Mesodermal cell (in vitro differentiated cells): ENCODE data around the gene DUSP8.
"Not testable (repeated sequence)": the region's sequence is repeated elsewhere in the genome, so short reads cannot be mapped to it uniquely, and the experiment has no call there.

Experiments used
- H3K27ac ChIP-seq: 2 replicates; pipeline ENCODE4 v1.7.0; 2013; ENCODE audit warnings: mild to moderate bottlenecking, low read depth, low read length, moderate library complexity; ENCODE audit not compliant: severe bottlenecking
- H3K36me3 ChIP-seq: 2 replicates; pipeline ENCODE4 v1.7.1; 2013; ENCODE audit warnings: mild to moderate bottlenecking, low read length, moderate library complexity; ENCODE audit not compliant: control insufficient read depth, insufficient read depth
- H3K4me1 ChIP-seq: one replicate; pipeline ENCODE4 v1.7.1; 2013; ENCODE audit warnings: mild to moderate bottlenecking, low read length; ENCODE audit not compliant: insufficient read depth, control insufficient read depth, poor library complexity, severe bottlenecking
- H3K4me3 ChIP-seq: 2 replicates; pipeline ENCODE4 v1.7.0; 2013; ENCODE audit warnings: low read length, control low read depth, mild to moderate bottlenecking; ENCODE audit not compliant: insufficient read depth, poor library complexity, severe bottlenecking; ENCODE audit errors: extremely low read depth
- H3K9me3 ChIP-seq: 2 replicates; pipeline ENCODE4 v1.7.1; 2013; ENCODE audit warnings: mild to moderate bottlenecking, low read length, moderate library complexity; ENCODE audit not compliant: control insufficient read depth
- WGBS, 2 experiments: methylation state at CpG; one replicate each; pipeline ENCODE4 v1.1.5; 2013; ENCODE audit warnings: missing lambda C conversion rate in 2 of 2; ENCODE audit not compliant: insufficient coverage in 2 of 2; 5-methylcytosine and 5-hydroxymethylcytosine counted together

DUSP8 gene

DNA sequence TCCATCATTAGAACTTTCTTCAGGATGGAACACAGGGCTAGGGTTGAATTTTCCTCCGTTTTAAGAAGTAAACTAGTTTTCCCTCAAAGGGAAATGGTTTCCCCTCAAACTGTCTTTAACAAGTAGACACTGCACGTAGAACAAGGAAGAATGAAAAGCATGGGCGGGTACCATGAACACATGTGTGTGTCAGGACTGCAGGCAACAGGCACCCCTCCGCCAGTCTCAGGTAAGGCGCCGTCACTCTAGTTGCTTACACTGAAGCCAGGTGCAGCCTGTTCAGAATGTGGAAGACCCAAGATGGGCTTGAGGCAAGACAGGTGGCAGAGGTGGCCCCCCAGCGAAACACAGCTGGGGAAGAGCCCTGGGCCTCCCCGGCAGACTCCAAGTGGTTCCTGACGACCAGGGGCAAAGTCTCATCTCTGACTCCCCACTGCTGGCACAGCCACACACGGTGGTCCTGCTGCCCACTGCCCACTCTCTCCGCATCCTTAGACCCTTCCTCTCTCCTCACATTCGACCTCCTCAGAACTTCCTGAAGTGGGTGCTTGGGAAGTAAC lies 60.1 kb downstream of the DUSP8 start:
- 89 to 91% methylated on average over 10 to 11 of the region's 12 CpGs for WGBS, 2 experiments
- no peak overlapping the region for H3K4me3 ChIP-seq
- no peaks in the 10 kb centered on the region for H3K36me3 ChIP-seq
- no peak overlapping the region for H3K27ac ChIP-seq
- no peaks in the 10 kb centered on the region for H3K9me3 ChIP-seq
- peaks cover 9% of the 10 kb centered on the region for H3K4me1 ChIP-seq

DNA sequence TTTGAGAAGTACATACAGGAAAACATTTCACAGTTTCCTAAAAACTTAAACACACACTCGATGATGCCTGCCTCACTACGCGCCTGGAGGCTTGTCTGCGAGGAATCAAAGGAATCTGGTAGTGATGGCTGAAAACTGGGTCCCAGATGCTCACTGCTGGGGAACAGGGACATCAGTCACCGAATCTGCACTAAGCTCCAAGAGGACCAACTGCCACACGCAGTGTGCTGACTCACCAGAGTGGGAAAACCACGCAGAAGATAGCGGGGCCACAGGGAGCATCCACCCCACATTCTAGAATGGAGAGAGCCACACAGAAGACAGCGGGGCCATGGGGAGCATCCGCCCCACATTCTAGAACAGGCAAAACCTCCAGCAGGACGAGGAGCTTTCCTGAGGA lies 61.1 kb downstream of the DUSP8 start:
- H3K4me1 ChIP-seq: peaks cover 9% of the 10 kb centered on the region
- 74 to 76% methylated on average over 8 to 10 of the region's 11 CpGs for WGBS, 2 experiments
- H3K36me3 ChIP-seq: no peaks in the 10 kb centered on the region
- peak overlapping the region; percentile 23 for H3K27ac ChIP-seq
- H3K9me3 ChIP-seq: no peaks in the 10 kb centered on the region
- no peak overlapping the region for H3K4me3 ChIP-seq

DNA sequence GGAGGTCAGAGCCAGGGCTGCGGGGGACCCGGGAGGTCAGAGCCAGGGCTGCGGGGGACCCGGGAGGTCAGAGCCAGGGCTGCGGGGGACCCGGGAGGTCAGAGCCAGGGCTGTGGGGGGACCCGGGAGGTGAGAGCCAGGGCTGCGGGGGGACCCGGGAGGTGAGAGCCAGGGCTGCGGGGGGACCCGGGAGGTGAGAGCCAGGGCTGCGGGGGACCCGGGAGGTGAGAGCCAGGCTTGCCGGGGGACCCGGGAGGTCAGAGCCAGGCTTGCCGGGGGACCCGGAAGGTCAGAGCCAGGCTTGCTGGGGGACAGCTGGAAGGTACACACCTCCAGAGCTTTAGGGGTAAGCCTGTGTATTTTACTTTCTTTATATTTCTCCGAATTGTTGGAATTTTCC lies 61.7 kb downstream of the DUSP8 start:
- not testable (repeated sequence) for H3K9me3 ChIP-seq, H3K4me3 ChIP-seq, H3K4me1 ChIP-seq, H3K36me3 ChIP-seq, H3K27ac ChIP-seq
- 91 to 98% methylated on average over 6 to 8 of the region's 18 CpGs for WGBS, 2 experiments

DNA sequence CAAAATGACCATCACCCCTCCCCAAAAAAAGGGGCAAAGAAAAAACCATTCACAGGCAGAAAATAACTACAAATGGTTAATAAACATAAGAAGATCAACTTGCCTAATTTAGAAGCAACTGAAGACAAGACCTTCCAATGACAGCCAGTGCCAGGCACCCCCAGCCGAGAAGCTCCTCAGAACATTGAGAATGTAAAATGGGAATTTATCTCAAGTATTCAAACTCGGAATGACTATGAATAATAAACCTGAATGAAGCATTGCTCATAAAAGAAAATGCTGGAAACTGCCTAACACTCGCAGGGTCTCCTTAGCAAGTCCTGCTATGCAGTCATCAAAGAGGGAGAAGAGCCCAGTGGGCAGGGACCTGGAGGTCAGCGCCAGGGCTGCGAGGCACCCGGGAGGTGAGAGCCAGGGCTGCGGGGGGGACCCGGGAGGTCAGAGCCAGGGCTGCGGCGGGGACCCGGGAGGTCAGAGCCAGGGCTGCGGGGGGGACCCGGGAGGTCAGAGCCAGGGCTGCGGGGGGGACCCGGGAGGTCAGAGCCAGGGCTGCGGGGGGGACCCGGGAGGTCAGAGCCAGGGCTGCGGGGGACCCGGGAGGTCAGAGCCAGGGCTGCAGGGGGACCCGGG lies 62.3 kb downstream of the DUSP8 start:
- Histone ChIP-seq H3K36me3 (no peaks in the 10 kb centered on the region), H3K27ac (no peak overlapping the region), H3K4me3 (no peak overlapping the region), H3K9me3 (no peaks in the 10 kb centered on the region), H3K4me1 (peaks cover 9% of the 10 kb centered on the region)
- WGBS, 2 experiments: 92 to 93% methylated on average over 2 to 3 of the region's 20 CpGs

- WGBS, 2 experiments: 81 to 82% methylated on average over 8 to 9 of the region's 10 CpGs
- no peak overlapping the region for H3K4me3 ChIP-seq
These were observed 63.1 kb downstream of the DUSP8 start for GRCh38 chr11:1508986-1509385.

DNA sequence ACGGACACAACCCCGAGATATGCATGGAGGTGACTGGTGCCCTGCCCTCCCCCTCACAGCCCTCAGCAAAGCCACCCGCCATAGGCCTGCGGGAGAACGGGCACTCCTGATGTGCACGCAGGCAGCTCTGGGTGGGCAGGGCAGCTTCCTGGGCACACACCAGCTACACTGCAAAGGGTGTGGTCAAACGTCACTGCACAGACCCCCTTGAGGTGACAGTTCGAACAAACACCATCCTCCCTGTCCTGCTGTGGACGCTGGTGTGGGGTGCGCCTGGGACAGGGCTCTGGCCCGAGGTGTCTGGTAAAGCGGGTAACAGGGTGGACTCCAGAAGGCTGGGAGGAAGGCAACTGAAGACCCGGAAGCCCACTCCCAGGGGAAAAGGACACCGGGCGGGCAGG lies 63.6 kb downstream of the DUSP8 start:
- Histone ChIP-seq H3K4me1 (peaks cover 9% of the 10 kb centered on the region), H3K4me3 (no peak overlapping the region), H3K27ac (no peak overlapping the region), H3K36me3 (no peaks in the 10 kb centered on the region), H3K9me3 (no peaks in the 10 kb centered on the region)
- WGBS, 2 experiments: 81 to 84% methylated on average over 11 to 13 of the region's 15 CpGs

More at GRCh38 chr11:1508986-1509385, 63.1 kb downstream of the DUSP8 start:
- H3K4me1 ChIP-seq: peaks cover 9% of the 10 kb centered on the region
- no peaks in the 10 kb centered on the region for H3K9me3 ChIP-seq
- no peaks in the 10 kb centered on the region for H3K36me3 ChIP-seq
- H3K27ac ChIP-seq: no peak overlapping the region

- no peaks in the 10 kb centered on the region for H3K9me3 ChIP-seq
- WGBS, 2 experiments: 72 to 79% methylated on average over 16 to 19 of the region's 21 CpGs
- H3K4me3 ChIP-seq: no peak overlapping the region
- no peaks in the 10 kb centered on the region for H3K36me3 ChIP-seq
- no peak overlapping the region for H3K27ac ChIP-seq
- H3K4me1 ChIP-seq: peaks cover 9% of the 10 kb centered on the region
These were observed 64.5 kb downstream of the DUSP8 start for GRCh38 chr11:1507381-1508140.

DNA sequence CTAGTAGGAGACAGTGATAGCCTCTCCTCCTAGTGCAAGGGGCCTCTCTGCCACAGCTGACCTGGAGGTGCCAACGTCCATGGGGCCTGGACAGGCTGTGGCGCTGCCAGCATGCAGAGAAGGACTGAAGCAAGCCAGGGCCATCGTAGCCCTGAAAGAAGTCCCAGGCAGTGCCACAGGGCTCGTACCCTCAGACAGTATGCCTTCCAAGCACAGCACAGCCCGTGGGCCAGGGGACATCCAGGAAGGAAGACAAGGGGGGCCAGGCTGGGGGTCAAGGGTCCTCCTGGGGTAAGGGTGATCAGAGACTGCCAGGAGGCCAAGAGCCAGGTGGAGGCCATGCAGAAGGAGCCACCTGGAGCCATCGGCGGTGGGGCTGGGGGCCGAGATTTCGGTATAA lies 65.1 kb downstream of the DUSP8 start:
- H3K4me3 ChIP-seq: no peak overlapping the region
- H3K36me3 ChIP-seq: no peaks in the 10 kb centered on the region
- H3K9me3 ChIP-seq: no peaks in the 10 kb centered on the region
- H3K4me1 ChIP-seq: peaks cover 9% of the 10 kb centered on the region
- WGBS, 2 experiments: 92 to 98% methylated on average over 9 of the region's 9 CpGs
- no peak overlapping the region for H3K27ac ChIP-seq

DNA sequence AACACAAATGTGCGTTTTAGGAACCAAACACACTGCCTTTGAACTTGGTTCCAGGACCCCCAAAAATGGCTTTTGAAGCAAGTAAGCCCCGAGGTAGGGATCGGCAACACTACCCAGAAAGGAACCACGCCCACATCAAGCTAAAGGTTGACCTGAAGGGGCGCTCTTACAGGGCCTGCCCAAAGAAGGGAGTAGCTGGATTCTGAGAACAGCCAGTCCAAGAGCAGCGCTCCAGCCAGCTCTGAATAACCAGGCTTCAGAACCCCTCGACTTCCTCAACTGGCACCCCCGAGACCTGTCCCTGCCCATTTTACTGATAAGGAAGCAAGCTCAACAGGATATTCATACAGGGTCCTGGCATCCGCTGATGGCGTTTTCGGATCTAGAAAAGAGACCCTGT lies 66.6 kb downstream of the DUSP8 start:
- 83 to 87% methylated on average over 11 of the region's 11 CpGs for WGBS, 2 experiments
- H3K27ac ChIP-seq: no peak overlapping the region
- peaks cover 9% of the 10 kb centered on the region for H3K4me1 ChIP-seq

DNA sequence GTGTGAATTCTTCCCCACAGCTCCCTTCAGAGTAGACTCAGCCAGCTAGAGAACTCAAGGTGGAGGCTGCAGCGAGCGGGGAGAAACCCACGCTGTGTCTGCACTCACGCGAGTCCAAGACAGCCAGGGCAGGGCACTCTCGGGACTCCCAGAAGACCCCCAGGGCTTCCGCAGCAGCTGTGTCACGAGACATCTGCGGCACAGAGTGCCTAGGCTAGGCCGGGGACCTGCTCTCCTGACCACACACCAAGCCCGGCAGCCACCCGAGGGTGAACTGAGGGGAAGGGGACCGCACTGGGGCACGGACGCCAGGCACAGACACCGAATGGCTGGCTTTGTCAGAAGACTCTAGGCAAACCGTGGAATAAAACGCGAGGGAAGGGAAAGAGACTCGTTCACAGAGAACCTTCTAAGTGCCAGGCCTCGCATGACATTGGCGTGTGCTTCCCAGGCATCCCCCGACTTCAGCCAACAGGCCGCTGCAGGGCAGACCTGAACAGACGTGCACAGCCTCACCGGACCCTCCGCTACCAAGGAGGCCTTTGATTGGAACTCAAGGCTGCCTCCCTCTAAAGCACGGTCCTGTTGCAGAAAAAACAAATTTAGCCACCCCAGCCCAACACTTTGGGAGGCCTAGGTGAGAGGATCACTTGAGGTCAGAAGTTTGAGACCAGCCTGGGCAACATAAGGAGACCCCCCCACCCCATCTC lies 67.3 kb downstream of the DUSP8 start:
- Histone ChIP-seq H3K4me1 (peaks cover 9% of the 10 kb centered on the region), H3K27ac (no peak overlapping the region), H3K9me3 (no peaks in the 10 kb centered on the region), H3K36me3 (peaks cover 6% of the 10 kb centered on the region), H3K4me3 (no peak overlapping the region)
- 92 to 95% methylated on average over 27 to 28 of the region's 28 CpGs for WGBS, 2 experiments

More for the DNA sequence above, 66.6 kb downstream of the DUSP8 start:
- Histone ChIP-seq H3K36me3 (peaks cover 4% of the 10 kb centered on the region), H3K9me3 (no peaks in the 10 kb centered on the region), H3K4me3 (no peak overlapping the region)
